Thyroid gland (tissue), 4 donors: ENCODE measurements around the gene MYH14.

Source experiments
- POLR2A ChIP-seq, 2 donors: fragments of 450-650 bp; IDR thresholded peaks; one replicate each; pipeline ENCODE4 v1.6.1; 2017; ENCODE audit warnings: antibody characterized with exemption in 2 of 2, mild to moderate bottlenecking in 2 of 2, moderate library complexity in 1 of 2
- TF ChIP-seq, protein P1 (sequence below), 6 experiments: fragments of 200-600 bp in 3 of 6; fragments of 450-650 bp in 3 of 6; sonication (generic) in 3 of 6; IDR thresholded peaks; one replicate each; pipeline ENCODE4 v1.5.1; 2016 to 2019; ENCODE audit warnings: antibody characterized with exemption in 6 of 6, mild to moderate bottlenecking in 2 of 6, inconsistent platforms in 1 of 6, moderate library complexity in 1 of 6

- TF ChIP-seq, protein P1, sequence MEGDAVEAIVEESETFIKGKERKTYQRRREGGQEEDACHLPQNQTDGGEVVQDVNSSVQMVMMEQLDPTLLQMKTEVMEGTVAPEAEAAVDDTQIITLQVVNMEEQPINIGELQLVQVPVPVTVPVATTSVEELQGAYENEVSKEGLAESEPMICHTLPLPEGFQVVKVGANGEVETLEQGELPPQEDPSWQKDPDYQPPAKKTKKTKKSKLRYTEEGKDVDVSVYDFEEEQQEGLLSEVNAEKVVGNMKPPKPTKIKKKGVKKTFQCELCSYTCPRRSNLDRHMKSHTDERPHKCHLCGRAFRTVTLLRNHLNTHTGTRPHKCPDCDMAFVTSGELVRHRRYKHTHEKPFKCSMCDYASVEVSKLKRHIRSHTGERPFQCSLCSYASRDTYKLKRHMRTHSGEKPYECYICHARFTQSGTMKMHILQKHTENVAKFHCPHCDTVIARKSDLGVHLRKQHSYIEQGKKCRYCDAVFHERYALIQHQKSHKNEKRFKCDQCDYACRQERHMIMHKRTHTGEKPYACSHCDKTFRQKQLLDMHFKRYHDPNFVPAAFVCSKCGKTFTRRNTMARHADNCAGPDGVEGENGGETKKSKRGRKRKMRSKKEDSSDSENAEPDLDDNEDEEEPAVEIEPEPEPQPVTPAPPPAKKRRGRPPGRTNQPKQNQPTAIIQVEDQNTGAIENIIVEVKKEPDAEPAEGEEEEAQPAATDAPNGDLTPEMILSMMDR (IDR thresholded peaks at IDR 0.05), result no peak
- no peak for TF ChIP-seq POLR2A (IDR thresholded peaks at IDR 0.05)
These were observed 58.1 kb downstream of the MYH14 start for GRCh38 chr19:50261446-50261970.
